Endothelial cell of umbilical vein (primary cell): ENCODE results near the gene BRF1. TPM values are rescaled to one million over a fixed set of nuclear protein-coding genes. Genes with fewer than 3 reads are reported as not detected.

Experiments
- BruUV-seq: library from RNA; stranded (reverse); fragments of 400-500 nt; replicated peaks from 2 replicates; lab custom pipeline; 2021; lab: Mats Ljungman, UMichigan
- CTCF ChIA-PET: fragments of 300-600, 350-600 bp; sonication (Branson Sonifier 250); formaldehyde crosslinking; loops from one replicate; lab custom pipeline; 2021; ENCODE audit warnings: antibody characterized with exemption, inconsistent platforms; lab: Charles Lee
- POLR2A ChIA-PET: fragments of 300-600, 350-600 bp; sonication (Branson Sonifier 250); formaldehyde crosslinking; loops from one replicate; lab custom pipeline; 2021; ENCODE audit warnings: antibody characterized with exemption, inconsistent platforms; lab: Charles Lee
- DNase-seq: peaks from one replicate; pipeline ENCODE4 v3.0.0-alpha.2; 2011; ENCODE audit warnings: low read depth, low spot score
- FAIRE-seq: peaks from 2 replicates; lab custom pipeline; 2011; peaks lifted over from hg19 to GRCh38; lab: Jason Lieb, UNC
- H2AFZ ChIP-seq: 2 replicates; pipeline ENCODE4 v1.6.0; 2012; ENCODE audit warnings: low read depth, low read length, control low read depth, inconsistent platforms
- H3K27ac ChIP-seq: 2 replicates; pipeline ENCODE4 v1.5.1; 2011; ENCODE audit warnings: low read depth, mild to moderate bottlenecking, control low read depth, low read length, moderate library complexity; ENCODE audit not compliant: insufficient read depth
- H3K27me3 ChIP-seq, 2 experiments: 2 replicates each; pipeline versions ENCODE4 v1.6.0 to v1.6.1; 2011; ENCODE audit warnings: low read length in 2 of 2, mixed read lengths in 1 of 2; ENCODE audit not compliant: control insufficient read depth in 2 of 2, insufficient read depth in 2 of 2
- H3K36me3 ChIP-seq, 2 experiments: 2 replicates in 1 of 2; 3 replicates in 1 of 2; pipeline ENCODE4 v1.5.1; 2011; ENCODE audit warnings: low read length in 2 of 2, mild to moderate bottlenecking in 1 of 2, moderate library complexity in 1 of 2; ENCODE audit not compliant: control insufficient read depth in 2 of 2, insufficient read depth in 2 of 2; ENCODE audit errors: extremely low read depth in 1 of 2
- H3K4me1 ChIP-seq: 3 replicates; pipeline ENCODE4 v1.5.1; 2011; ENCODE audit warnings: mild to moderate bottlenecking, low read length; ENCODE audit not compliant: control insufficient read depth, insufficient read depth; ENCODE audit errors: extremely low read depth
- H3K4me2 ChIP-seq: 2 replicates; pipeline ENCODE4 v1.6.1; 2011; ENCODE audit warnings: low read length, control low read depth, mixed read lengths; ENCODE audit not compliant: insufficient read depth
- H3K4me3 ChIP-seq, 3 experiments: fragments of 200-600 bp in 1 of 3; sonication (generic), shearing (Covaris generic) in 1 of 3; replicated peaks in 1 of 3; 2 replicates each; pipeline ENCODE4 v1.5.1; 2011 to 2016; ENCODE audit warnings: control low read depth in 3 of 3, low read length in 3 of 3, mild to moderate bottlenecking in 2 of 3, inconsistent platforms in 1 of 3, low read depth in 1 of 3, moderate library complexity in 1 of 3; ENCODE audit not compliant: insufficient read depth in 1 of 3
- H3K79me2 ChIP-seq: 2 replicates; pipeline ENCODE4 v1.6.0; 2012; ENCODE audit warnings: low read length, inconsistent platforms; ENCODE audit not compliant: control insufficient read depth, insufficient read depth
- H3K9ac ChIP-seq: replicated peaks from 2 replicates; pipeline ENCODE3; 2011; ENCODE audit warnings: low read length, control low read depth; ENCODE audit not compliant: insufficient read depth; ENCODE audit errors: extremely low read depth
- H3K9me1 ChIP-seq: replicated peaks from 3 replicates; pipeline ENCODE4 v1.6.0; 2011; ENCODE audit warnings: mild to moderate bottlenecking, low read length; ENCODE audit not compliant: control insufficient read depth, insufficient read depth; ENCODE audit errors: extremely low read depth
- H3K9me3 ChIP-seq: replicated peaks from 2 replicates; pipeline ENCODE4 v1.5.1; 2012; ENCODE audit warnings: low read length, inconsistent platforms; ENCODE audit not compliant: control insufficient read depth, insufficient read depth
- H4K20me1 ChIP-seq: replicated peaks from 2 replicates; pipeline ENCODE3; 2011; ENCODE audit warnings: mild to moderate bottlenecking, low read length; ENCODE audit not compliant: control insufficient read depth, insufficient read depth; ENCODE audit errors: extremely low read depth
- EZH2 ChIP-seq: IDR thresholded peaks from 2 replicates; pipeline ENCODE4 v1.6.1; 2012; ENCODE audit warnings: borderline replicate concordance, low read depth, mild to moderate bottlenecking, moderate library complexity, low read length, inconsistent platforms; ENCODE audit not compliant: severe bottlenecking
- FOS ChIP-seq: IDR thresholded peaks from 2 replicates; pipeline ENCODE4 v1.6.1; 2011; ENCODE audit warnings: mild to moderate bottlenecking, low read length, moderate library complexity, borderline replicate concordance; ENCODE audit not compliant: insufficient read depth
- GATA2 ChIP-seq: IDR thresholded peaks from 2 replicates; pipeline ENCODE4 v1.7.0; 2011; ENCODE audit warnings: low read depth, mild to moderate bottlenecking, moderate library complexity, mixed read lengths, low read length; ENCODE audit not compliant: insufficient read length, insufficient read depth
- JUN ChIP-seq: IDR thresholded peaks from 2 replicates; pipeline ENCODE4 v1.6.1; 2011; ENCODE audit warnings: borderline replicate concordance, low read depth; ENCODE audit not compliant: insufficient read length, insufficient read depth
- MYC ChIP-seq: IDR thresholded peaks from one replicate; pipeline ENCODE4 v1.6.1; 2011; ENCODE audit warnings: mild to moderate bottlenecking, low read depth, low read length
- POLR2A ChIP-seq: IDR thresholded peaks from 2 replicates; pipeline ENCODE4 v1.6.1; 2012; ENCODE audit warnings: low read depth, mild to moderate bottlenecking, control low read depth, low read length
- POLR2AphosphoS5 ChIP-seq: IDR thresholded peaks from 2 replicates; pipeline ENCODE4 v1.6.1; 2012; ENCODE audit warnings: low read depth, mild to moderate bottlenecking, control low read depth, low read length, moderate library complexity; ENCODE audit not compliant: insufficient read depth
- dilution Hi-C: fragments of 300-500 bp; cut with MboI; formaldehyde crosslinking; loops from one replicate; pipeline ENCODE4 v1.15.0; 2019; ENCODE audit warnings: low sequenced_read_pairs; ENCODE audit not compliant: extremely low pct_ligation_motif_present
- intact Hi-C: fragments of 100-400 bp; cut with micrococcal nuclease; formaldehyde crosslinking; loops from one replicate; pipeline ENCODE4 v1.10.0; 2022
- polyA plus RNA-seq, 4 experiments: library from polyadenylated mRNA; depleted of rRNA in 3 of 4; stranded (reverse) in 3 of 4; unstranded in 1 of 4; fragments of >200 nt; gene quantifications; 2 replicates each; pipeline versions ENCODE4 v1.2.1 to v1.2.3, GENCODE V29; 2011 to 2012; ENCODE audit warnings: missing spikeins in 1 of 4
- total RNA-seq: library from RNA; stranded (reverse); gene quantifications from 2 replicates; pipeline ENCODE4 v1.2.3, GENCODE V29; 2021
- TF ChIP-seq, protein P1 (sequence below), 2 donors: IDR thresholded peaks; 1 replicate in 1 of 2; 2 replicates in 1 of 2; pipeline ENCODE4 v1.5.1; 2011; ENCODE audit warnings: low read length in 2 of 2, mild to moderate bottlenecking in 2 of 2, moderate library complexity in 2 of 2, control low read depth in 1 of 2, inconsistent platforms in 1 of 2, low read depth in 1 of 2; ENCODE audit not compliant: insufficient read depth in 1 of 2; ENCODE audit errors: extremely low read depth in 1 of 2
- TF ChIP-seq, protein P2 (sequence below): IDR thresholded peaks from 2 replicates; pipeline ENCODE4 v1.6.1; 2011; ENCODE audit not compliant: insufficient read depth, insufficient read length

BRF1 gene
- total and polyA plus RNA-seq, 2 donors (not counting 3 experiments of a cell fraction or from before 2014, with no cell fraction given), result 19.0 to 47.2 TPM

DNA sequence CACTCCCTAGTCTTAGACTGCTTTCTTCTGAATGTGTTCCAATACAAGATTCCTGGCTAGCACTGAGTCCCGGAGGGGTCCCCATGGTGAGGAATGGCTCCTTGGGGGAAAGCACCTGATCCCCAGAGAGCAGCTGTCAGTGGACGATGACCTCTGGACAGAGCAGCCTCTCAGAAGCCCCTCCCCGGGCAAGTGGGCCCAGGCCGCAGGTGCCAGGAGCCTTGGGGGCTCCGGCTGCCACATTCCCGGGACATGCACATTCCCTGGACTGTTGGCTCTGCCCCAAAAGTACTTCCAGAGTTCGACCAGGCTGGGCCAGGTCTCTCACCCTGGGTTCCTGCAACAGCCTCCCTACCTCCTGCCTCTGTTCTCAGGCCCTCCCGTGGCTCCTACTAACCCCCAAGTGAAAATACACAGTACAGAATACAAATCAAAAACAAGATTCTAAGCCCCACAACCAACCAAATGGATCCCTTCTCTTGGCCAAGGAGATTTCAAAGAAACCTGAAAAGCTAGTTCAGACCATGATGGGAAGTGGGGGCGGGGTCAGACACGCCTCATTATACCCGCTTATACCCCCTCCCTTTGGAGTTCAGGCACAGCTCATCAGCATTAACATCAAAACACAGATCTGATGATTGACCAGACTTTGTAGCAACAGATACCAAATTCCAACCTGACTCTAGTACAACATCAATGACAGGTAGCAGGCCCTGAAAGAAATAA, 75.8 kb downstream of the BRF1 start:
- Histone ChIP-seq H3K9me3 (no peaks in the 10 kb centered on the region), H3K27me3 (no peaks in the 10 kb centered on the region), H3K4me3 (no peak overlapping the region), H3K36me3 (peaks cover 0 to 18% of the 10 kb centered on the region in 2 experiments), H4K20me1 (no peaks in the 10 kb centered on the region), H3K9ac (no peak overlapping the region), H3K4me1 (no peaks in the 10 kb centered on the region), H3K79me2 (no peaks in the 10 kb centered on the region), H3K27ac (no peak overlapping the region), H2AFZ (no peak overlapping the region), H3K4me2 (no peak overlapping the region), H3K9me1 (no peaks in the 10 kb centered on the region)
- no peak for FAIRE-seq
- TF ChIP-seq, protein P1, sequence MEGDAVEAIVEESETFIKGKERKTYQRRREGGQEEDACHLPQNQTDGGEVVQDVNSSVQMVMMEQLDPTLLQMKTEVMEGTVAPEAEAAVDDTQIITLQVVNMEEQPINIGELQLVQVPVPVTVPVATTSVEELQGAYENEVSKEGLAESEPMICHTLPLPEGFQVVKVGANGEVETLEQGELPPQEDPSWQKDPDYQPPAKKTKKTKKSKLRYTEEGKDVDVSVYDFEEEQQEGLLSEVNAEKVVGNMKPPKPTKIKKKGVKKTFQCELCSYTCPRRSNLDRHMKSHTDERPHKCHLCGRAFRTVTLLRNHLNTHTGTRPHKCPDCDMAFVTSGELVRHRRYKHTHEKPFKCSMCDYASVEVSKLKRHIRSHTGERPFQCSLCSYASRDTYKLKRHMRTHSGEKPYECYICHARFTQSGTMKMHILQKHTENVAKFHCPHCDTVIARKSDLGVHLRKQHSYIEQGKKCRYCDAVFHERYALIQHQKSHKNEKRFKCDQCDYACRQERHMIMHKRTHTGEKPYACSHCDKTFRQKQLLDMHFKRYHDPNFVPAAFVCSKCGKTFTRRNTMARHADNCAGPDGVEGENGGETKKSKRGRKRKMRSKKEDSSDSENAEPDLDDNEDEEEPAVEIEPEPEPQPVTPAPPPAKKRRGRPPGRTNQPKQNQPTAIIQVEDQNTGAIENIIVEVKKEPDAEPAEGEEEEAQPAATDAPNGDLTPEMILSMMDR (IDR thresholded peaks at IDR 0.05; ENCODE audit: extremely low read depth in 1 of 2, insufficient read depth in 1 of 2, low read depth in 1 of 2, low read length in 2 of 2), result no peak
- no peak for TF ChIP-seq MYC
- TF ChIP-seq EZH2, result no peak
- no peak for TF ChIP-seq POLR2AphosphoS5
- TF ChIP-seq, protein P2, sequence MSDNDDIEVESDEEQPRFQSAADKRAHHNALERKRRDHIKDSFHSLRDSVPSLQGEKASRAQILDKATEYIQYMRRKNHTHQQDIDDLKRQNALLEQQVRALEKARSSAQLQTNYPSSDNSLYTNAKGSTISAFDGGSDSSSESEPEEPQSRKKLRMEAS, result no peak
- TF ChIP-seq GATA2, result no peak
- TF ChIP-seq FOS, result no peak
- TF ChIP-seq JUN, result no peak
- TF ChIP-seq POLR2A, result no peak
- intact Hi-C loops (no loop called here), dilution Hi-C loops (no loop called here)
- POLR2A ChIA-PET, result no interaction called here
- CTCF ChIA-PET, result no interaction called here
- DNase-seq, result no peak
- no TSS peak for BruUV-seq
